A673 (cell line): ENCODE data around the gene ADAMTS3. TPM values are rescaled to one million over a fixed set of nuclear protein-coding genes. Genes with fewer than 3 reads are reported as not detected.

Experiments
- BruUV-seq: library from RNA; stranded (reverse); fragments of 400-500 nt; replicated peaks from 2 replicates; lab custom pipeline; 2021; lab: Mats Ljungman, UMichigan
- CTCF ChIA-PET: fragments of 300-600 bp; sonication (Branson Sonifier 250); formaldehyde crosslinking; loops from one replicate; lab custom pipeline; 2022; ENCODE audit warnings: antibody characterized with exemption; lab: Charles Lee
- POLR2A ChIA-PET: fragments of 300-600 bp; sonication (Branson Sonifier 250); formaldehyde crosslinking; loops from one replicate; lab custom pipeline; 2022; ENCODE audit warnings: antibody characterized with exemption; ENCODE audit not compliant: low non-redundant PET; lab: Charles Lee
- DNase-seq: peaks from one replicate; pipeline ENCODE4 v3.0.0-alpha.2; 2015; ENCODE audit warnings: low spot score
- H3K27ac ChIP-seq: fragments of 200-600 bp; sonication (generic); 2 replicates; pipeline ENCODE4 v1.5.1; 2016; ENCODE audit warnings: mixed run types, low read depth, mild to moderate bottlenecking, mixed read lengths, antibody characterized with exemption, low read length; ENCODE audit not compliant: poor library complexity, severe bottlenecking
- H3K27me3 ChIP-seq: fragments of 200-600 bp; sonication (generic); replicated peaks from 2 replicates; pipeline ENCODE4 v1.6.1; 2017; ENCODE audit warnings: mixed run types, low read depth, mild to moderate bottlenecking, mixed read lengths, antibody characterized with exemption, low read length; ENCODE audit not compliant: insufficient read depth, poor library complexity
- H3K36me3 ChIP-seq: fragments of 200-600 bp; sonication (generic); 2 replicates; pipeline ENCODE4 v1.6.1; 2016; ENCODE audit warnings: mixed run types, mild to moderate bottlenecking, mixed read lengths, antibody characterized with exemption, low read length; ENCODE audit not compliant: insufficient read depth, poor library complexity, severe bottlenecking
- H3K4me1 ChIP-seq: fragments of 200-600 bp; sonication (generic); 2 replicates; pipeline ENCODE4 v1.6.1; 2017; ENCODE audit warnings: mixed run types, mild to moderate bottlenecking, mixed read lengths, antibody characterized with exemption, low read length; ENCODE audit not compliant: insufficient read depth, poor library complexity, severe bottlenecking
- H3K4me3 ChIP-seq: fragments of 200-600 bp; sonication (generic); 2 replicates; pipeline ENCODE4 v1.5.1; 2016; ENCODE audit warnings: low read depth, mixed run types, mild to moderate bottlenecking, mixed read lengths, low read length; ENCODE audit not compliant: poor library complexity, severe bottlenecking
- H3K9me3 ChIP-seq: fragments of 200-600 bp; sonication (generic); 2 replicates; pipeline ENCODE4 v1.6.1; 2016; ENCODE audit warnings: mixed run types, low read depth, mild to moderate bottlenecking, mixed read lengths, antibody characterized with exemption, low read length; ENCODE audit not compliant: poor library complexity, severe bottlenecking
- CTCF ChIP-seq: fragments of 300-800, 200-600 bp; sonication (generic); conservative IDR thresholded peaks from 2 replicates; pipeline ENCODE4 v1.5.1; 2017; ENCODE audit warnings: low read depth, mild to moderate bottlenecking, antibody characterized with exemption, low read length, moderate library complexity, mixed read lengths
- EZH2 ChIP-seq: fragments of 200-600 bp; sonication (generic); IDR thresholded peaks from 2 replicates; pipeline ENCODE4 v1.6.1; 2017; ENCODE audit warnings: borderline replicate concordance, low read depth, mild to moderate bottlenecking, mixed read lengths, antibody characterized with exemption, low read length; ENCODE audit not compliant: poor library complexity, severe bottlenecking
- intact Hi-C: fragments of 100-400 bp; cut with micrococcal nuclease; formaldehyde crosslinking; loops from one replicate; pipeline ENCODE4 v1.10.0; 2022; ENCODE audit not compliant: unreplicated experiment
- total RNA-seq: library from RNA; stranded (reverse); gene quantifications from 2 replicates; pipeline ENCODE4 v1.2.3, GENCODE V29; 2021

ADAMTS3 gene
- total RNA-seq, 1 experiment from 2014 or later = 0.17 TPM

- Histone ChIP-seq H3K27me3 (no peaks in the 10 kb centered on the region), H3K9me3 (no peaks in the 10 kb centered on the region), H3K36me3 (no peaks in the 10 kb centered on the region), H3K4me1 (no peaks in the 10 kb centered on the region), H3K27ac (no peak overlapping the region), H3K4me3 (no peak overlapping the region)
- DNase-seq = no peak
- ChIA-PET POLR2A (no interaction called here), CTCF (no interaction called here)
- intact Hi-C loops = no loop called here
- TF ChIP-seq CTCF = no peak
- TF ChIP-seq EZH2 = no peak
- BruUV-seq = no TSS peak
These were observed 178.6 kb downstream of the ADAMTS3 start for GRCh38 chr4:72390409-72390808.

- Histone ChIP-seq H3K4me3 (no peak overlapping the region), H3K4me1 (no peaks in the 10 kb centered on the region), H3K9me3 (no peaks in the 10 kb centered on the region), H3K27me3 (no peaks in the 10 kb centered on the region), H3K27ac (no peak overlapping the region), H3K36me3 (no peaks in the 10 kb centered on the region)
- DNase-seq = no peak
- intact Hi-C loops = no loop called here
- no TSS peak for BruUV-seq
- TF ChIP-seq CTCF (no peak), EZH2 (no peak)
- CTCF ChIA-PET = no interaction called here
- POLR2A ChIA-PET = no interaction called here
These were observed 180.5 kb downstream of the ADAMTS3 start for GRCh38 chr4:72388521-72388920.

- no peak for TF ChIP-seq EZH2
- Histone ChIP-seq H3K27me3 (no peaks in the 10 kb centered on the region), H3K4me1 (no peaks in the 10 kb centered on the region), H3K9me3 (no peaks in the 10 kb centered on the region), H3K27ac (no peak overlapping the region), H3K36me3 (no peaks in the 10 kb centered on the region), H3K4me3 (no peak overlapping the region)
- BruUV-seq = no TSS peak
- ChIA-PET POLR2A (no interaction called here), CTCF (no interaction called here)
- no peak for DNase-seq
- intact Hi-C loops = no loop called here
These were observed 181.1 kb downstream of the ADAMTS3 start for GRCh38 chr4:72387959-72388358.

- no peak overlapping the region for H3K27ac ChIP-seq
- H3K27me3 ChIP-seq = no peaks in the 10 kb centered on the region
- H3K9me3 ChIP-seq = no peaks in the 10 kb centered on the region
- H3K36me3 ChIP-seq = no peaks in the 10 kb centered on the region
- TF ChIP-seq EZH2 = no peak
- TF ChIP-seq CTCF = no peak
- POLR2A ChIA-PET = no interaction called here
- intact Hi-C loops = no loop called here
- no peak overlapping the region for H3K4me3 ChIP-seq
- no peak for DNase-seq
- BruUV-seq = no TSS peak
- H3K4me1 ChIP-seq = no peaks in the 10 kb centered on the region
- CTCF ChIA-PET = no interaction called here
These were observed 185.6 kb downstream of the ADAMTS3 start for GRCh38 chr4:72383439-72383838.
